ENCODE data around the gene TNNC1. TPM values are rescaled to one million over a fixed set of nuclear protein-coding genes. Genes with fewer than 3 reads are reported as not detected.

Gene TNNC1
- total RNA-seq, 1 experiment from 2014 or later = not detected

DNA sequence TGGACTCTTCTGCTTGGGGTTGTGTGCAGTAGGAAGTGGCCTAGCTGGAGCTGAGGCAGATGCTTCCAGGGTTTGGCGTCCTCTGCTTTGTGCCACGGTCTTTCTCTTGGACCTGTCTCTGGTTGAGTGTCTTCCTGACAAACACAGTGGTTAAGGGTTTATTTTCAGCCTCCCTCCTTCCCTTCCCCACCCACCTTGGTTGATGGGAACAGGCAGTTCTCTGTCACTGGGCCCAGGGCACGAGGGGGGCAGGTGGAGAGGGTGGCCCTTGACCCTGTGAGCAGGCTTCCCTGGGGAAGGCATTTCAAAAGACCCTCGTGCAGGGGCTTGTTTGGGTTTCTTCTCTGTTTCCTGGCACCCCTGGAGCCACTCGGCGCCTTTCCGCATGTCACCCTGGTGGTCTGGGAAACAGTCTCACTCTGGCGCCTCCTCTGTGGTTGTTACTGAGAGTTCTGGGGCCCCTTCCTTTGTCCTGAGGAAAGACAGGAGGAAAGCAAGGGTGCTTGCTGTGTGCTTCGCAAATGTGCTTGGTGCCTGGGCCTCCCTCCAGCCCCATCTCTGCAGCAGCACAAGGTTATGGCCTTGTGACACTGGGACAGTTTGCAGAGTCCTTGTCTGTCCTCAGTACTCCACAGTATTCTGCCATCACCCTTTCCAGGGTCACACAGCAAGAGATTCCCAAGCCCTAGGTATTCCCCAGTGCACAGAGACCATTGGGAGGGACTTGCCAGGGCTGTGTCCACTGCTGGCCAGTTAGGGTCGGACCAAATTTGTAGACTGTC, 31.0 kb upstream of the TNNC1 start:
- no peak for DNase-seq (ENCODE audit: low read depth)

DNA sequence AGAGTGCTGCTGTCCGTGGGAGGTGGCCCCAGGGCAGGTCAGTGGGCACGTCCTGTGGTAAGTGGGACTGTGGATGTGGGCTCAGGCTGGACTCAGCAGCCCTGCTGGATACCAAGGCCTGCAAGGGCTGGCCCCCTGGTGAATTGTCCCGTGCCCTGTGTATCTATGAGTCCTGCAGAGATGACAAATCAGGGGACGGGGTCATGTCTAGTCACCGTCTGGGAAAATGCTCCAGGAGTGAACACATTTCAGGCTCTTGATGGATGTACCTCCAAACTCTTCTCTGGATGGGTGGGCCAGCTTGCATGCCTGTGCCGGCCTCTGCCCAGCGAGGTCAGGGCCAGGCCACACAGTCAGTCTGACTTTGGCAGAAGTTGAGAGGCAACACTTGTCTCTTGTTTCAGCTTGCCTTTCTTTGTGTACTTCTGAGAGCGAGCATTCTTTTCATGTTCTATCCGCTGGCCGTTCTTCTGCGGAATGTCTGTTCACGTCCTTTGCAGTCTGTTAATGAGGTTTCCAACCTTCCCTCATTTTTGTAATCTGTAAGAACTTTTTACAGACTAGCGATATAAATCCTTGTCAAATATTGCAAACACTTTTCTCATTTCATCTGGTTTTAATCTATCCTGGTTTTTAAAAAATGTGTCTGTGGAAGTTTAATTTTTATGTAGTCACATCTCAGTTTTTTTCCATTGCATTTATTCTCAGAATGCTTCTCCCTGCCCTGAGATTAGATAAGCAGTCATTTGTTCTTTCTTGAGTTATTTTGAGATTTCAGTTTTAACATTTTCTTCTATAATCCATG, 29.9 kb upstream of the TNNC1 start:
- no peak for DNase-seq (ENCODE audit: low read depth)

DNA sequence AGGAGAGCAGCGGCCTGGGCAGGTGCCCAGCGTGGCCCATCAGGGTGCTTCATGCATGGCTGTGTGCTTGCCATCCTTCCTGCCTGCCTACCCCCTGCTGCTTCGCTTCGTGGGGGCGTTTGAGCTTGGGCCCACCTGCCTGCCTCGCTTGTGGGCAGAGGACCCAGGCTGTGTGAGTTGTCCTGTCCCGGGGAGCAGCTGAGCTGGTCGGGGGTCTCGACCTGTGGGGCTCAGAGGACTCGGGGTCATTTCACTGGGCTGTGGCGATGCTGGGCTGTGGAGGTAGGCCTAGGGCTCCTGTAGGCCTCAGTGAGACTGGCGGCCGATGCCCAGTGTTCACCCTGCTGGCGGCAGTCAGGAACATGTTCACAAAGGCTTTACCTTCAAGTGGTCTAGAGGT, 29.2 kb upstream of the TNNC1 start:
- DNase-seq (ENCODE audit: low read depth) = no peak

DNA sequence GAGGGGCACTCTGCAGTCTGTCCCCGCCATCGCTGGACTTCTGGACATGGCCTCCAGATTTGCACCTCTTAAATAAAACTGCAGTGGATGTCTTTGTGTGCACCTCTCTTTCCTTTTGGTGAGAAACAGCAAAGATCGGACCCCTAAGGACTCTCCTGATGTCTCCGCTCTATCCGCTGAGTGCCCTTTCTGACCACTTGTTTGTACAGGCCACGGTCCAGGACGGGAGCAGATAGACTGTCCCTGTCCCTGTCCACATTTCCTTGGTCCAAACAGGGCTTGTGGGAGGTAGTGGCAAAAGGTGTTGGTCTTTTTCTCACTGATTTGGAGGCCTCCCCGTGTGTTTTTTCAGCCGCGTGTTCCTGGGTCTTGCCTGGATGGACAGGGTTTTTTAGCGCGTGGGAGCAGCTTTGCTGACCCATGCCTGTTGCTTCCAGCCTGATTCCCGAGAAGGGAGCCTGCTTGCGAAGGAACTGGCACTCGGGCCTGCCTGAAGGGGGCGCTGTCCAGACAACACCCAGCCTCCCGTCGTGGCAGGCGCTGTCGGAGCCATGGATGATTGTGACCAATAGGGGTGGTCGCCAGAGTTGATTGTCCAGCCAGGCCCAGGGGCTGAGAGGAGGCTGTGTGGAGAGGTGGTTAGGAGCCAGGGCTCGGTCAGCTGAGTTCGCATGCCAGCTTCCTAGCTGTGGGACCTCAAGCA, 28.1 kb upstream of the TNNC1 start:
- no peak for DNase-seq (ENCODE audit: low read depth)

DNA sequence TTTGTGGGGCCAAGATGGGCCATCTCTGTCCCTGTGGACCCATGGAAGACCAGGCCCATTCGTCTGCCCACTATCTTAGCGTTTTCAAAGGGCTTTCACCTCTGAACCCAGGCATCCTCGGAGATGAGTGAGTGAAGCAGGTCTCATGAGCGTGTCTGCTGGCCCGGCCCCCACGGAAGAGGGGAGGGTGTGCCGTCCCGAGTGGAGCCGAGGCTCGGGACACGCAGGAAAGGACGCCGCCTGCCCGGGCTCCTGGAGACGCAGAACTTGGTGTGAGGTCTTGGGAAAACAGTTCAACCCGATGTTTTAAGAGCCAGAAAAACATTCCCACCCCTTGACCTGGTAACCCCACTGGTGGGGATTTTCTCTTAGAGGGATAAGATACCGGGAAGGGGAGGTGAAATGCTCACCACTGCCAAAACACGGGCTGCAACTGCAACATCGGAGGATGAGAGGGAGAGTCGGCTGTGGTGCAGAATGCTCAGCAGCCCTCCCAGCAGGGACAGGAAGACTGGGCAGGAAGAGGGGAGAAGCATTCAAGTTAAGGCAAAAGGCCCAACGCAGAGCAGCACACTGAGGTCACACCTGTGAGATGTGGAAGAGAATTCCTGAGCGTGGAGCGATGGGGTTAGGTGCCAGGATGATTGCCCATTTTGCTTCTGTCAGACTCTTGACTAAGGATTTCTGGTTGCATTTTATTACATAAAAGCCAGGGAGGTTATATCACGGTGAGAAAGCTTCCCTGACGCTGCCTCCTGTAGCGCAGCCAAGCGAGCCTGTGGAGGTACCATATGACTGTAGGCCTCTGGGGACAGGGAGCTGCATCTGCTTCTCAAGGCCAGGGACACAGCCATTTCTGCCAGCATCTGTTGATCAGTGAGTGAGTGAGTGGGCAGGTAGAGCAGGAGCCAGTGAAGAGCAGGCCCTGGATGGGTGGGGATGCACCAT, 27.2 kb upstream of the TNNC1 start:
- DNase-seq (ENCODE audit: low read depth) = no peak

DNA sequence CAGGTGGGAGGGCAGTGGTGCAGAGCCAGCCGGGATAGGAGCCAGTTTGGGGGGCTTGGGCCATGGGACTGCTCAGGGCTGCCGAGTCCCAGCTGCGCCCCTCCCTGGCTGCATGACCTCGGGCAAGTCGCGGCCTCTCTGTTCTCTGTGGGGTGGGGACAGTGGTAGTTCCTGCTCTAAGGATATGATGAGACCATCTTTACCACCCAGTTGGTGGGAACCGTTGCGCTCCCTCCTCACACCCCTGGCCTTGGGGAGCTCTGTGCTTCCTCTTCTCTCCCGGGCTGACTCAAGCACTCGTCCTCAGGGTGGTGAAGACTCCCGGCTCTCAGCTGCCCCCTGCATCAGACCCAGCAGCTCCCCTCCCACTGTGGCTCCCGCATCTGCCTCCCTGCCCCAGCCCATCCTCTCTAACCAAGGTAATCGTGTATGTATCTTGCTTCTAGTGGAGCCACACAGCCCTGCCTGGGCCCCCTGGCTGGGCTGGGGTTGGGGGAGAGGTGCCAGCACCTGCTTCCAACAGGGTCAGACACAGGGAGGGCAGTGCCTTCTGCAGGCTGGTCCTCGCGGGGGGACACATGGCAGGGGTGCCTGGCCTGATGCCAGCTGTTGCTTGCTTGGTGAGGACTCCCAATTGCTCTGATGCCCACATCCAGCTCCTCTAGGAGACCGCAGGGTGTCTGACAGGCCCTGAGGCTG, 26.2 kb upstream of the TNNC1 start:
- no peak for DNase-seq (ENCODE audit: low read depth)

DNA sequence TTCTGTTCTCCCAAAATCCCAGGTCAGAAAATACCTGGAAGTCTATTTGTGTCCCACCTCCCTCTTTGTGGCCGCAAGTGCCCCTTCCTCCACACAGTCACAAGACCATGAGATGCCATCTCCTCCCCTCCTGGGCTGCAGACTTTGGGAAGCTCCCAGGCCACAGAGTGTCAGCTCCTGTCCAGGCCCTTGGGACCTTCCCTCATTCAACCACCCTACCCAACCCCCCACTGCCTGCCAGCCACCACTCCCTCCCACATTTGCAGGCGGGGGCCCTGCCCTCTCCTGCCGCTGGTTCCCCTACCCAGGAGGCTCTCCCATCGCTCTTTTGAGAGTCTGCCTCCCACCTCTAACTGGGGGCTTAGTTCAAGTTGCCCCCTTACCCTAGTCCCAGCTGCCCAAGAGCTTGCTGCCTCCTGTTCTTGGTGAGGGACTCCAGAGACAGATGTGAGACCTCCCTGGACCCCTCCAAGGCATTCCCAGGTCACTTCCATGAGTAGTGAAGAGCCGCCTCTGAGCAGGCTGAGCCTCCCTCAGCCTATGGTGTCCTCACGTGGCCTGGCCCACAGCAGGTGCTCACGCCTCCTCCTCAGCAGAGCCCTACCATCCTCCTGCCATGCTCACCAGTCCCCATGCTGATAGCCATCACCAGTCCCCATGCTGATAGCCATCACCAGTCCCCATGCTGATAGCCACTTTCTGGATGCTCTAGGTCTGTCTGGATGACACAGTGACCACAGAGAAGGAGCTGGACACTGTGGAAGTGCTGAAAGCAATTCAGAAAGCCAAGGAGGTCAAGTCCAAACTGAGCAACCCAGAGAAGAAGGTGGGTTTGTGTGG, 25.4 kb upstream of the TNNC1 start:
- DNase-seq (ENCODE audit: low read depth) = no peak

DNA sequence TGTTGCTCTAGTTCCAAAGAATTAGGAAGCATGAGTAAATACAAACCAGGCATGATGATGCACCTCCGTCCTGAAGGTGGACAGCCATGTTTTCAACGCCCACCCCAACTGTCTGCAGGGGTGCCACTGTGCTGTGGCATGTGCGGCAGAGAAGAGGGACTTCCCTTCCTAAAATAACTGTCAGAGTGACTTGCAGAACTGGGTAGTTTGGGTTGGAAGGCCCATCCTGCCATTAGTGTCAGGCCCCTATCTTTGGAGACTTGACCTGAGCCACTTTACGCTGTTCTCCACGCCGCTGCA, 23.9 kb upstream of the TNNC1 start:
- no peak for DNase-seq (ENCODE audit: low read depth)

DNA sequence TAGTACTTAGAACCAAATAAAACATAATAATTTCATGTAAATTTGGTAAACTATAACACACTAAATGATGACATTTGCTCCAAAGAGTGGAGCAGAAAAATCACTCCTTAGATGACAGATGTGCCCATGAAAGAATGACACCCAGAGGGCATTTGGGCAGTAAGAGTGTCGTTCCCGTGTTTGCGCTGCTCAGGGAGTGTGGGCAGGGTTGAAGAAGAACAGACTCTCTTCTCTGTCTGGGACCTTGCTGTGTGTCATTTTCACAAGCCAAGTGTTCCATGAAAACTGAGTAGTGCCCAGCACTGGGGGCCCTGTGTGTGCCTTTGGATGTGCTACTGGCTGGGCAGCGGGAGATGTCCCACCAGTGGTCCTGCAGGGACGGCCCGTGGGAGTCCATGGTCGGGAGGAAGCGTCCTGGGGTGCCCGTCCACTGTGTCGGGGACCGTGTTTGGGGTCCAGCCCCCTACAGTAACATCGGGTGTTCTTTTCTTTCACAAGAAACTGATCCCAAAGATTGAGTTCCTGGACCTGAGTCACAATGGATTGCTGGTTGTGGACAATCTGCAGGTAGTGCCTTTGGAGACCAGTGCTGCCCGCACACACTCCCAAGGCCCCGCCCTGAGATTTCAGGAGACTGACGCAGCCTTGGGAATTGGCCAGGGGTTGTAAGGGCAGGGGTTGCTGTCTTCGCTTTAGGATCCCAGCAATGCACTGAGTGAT, 23.4 kb upstream of the TNNC1 start:
- DNase-seq (ENCODE audit: low read depth) = no peak

DNA sequence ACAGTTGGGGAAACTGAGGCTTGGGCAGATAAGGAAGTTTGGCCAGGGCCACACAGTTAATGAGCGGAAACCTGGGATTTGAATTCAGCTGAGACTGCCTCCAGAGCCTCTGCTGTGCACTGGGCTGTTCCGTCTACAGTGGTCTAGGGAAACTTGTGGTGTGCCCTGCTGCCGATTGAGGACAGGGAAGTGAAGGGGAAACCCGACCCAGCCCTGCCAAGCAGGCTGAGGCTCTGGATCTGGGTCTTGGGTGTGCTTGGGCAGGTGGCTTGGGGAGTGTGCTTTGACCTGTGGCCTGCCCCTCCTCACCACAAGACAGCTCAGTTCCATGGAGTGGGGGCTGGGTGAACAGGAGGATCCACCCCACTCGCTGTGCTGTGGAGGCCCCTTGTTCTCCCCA, 19.2 kb upstream of the TNNC1 start:
- DNase-seq (ENCODE audit: low read depth) = no peak

DNA sequence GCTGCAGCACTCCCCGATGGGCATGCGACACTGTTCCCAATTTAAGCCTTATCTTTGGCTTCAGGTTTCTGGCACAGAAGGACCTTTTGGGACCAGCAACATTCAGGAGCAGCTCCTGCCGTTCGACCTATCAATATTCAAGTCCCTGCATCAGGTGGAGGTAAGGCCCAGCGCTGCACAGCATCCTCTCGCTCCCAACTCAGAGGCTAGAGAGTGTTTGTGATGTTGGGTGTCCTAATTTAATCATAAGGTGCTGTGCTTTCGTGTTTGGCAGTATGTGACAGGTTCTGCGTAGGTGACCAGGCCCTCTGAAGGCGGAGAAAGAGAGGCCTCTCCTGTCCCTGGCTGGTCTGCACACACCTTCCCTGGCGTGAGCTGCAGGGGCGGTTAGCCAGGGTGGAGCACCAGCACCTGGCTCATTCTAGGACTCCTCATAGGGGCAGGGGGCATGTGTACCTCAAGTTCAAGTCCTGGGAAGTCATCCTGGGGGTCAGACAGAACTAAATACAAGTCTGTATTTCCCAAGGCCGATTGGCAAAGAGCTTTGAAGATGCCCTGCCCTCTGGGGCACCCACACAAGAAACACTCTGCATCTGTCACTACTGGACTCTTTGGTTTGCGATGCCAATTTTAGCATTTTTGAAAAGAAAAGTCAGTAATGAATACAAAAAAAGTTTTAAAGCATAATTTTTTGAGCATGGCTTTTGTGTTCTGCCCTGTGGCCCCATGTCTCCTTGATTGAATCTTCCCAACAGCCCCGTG, 18.6 kb upstream of the TNNC1 start:
- DNase-seq (ENCODE audit: low read depth) = no peak

DNA sequence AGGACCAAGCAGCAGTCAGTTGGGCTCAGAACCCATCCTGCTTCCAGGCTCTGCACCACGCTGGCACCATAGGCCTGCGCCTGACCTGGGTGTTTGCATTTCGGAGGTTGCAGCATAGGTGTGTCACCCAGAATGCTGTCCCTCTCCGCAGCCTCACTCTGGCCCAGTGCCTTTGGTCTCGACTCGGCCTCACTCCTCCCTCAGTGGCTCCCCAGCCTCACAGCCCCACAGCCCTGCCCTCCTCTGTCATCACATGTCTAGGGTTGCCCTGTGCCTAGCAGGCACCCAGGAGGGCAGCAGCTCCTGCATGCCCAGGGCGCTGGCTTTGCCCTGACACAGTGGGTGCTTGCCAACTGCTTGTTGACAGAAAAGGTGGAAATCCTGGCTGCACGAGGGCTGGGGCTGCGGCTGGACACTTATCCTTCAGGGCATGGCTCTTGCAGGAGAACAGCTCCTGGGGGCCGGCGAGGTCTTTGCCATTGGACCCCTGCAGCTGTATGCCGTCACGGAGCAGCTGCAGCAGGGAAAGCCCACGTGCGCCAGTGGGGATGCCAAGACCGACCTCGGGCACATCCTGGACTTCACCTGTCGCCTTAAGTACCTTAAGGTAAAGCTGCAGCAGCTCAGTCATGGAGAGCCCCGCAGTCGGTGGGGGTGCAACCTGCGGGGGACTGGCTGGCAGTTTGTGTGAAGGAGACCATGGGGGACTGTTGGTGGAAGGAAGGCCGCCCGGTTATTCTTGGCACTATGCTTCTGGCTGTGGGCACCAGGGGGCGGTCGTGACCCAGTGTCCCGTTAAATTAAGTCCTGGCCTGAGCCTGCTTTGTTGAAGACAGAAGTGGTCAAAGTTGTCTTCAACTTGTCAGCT, 17.8 kb upstream of the TNNC1 start:
- DNase-seq (ENCODE audit: low read depth) = peak; percentile 18

DNA sequence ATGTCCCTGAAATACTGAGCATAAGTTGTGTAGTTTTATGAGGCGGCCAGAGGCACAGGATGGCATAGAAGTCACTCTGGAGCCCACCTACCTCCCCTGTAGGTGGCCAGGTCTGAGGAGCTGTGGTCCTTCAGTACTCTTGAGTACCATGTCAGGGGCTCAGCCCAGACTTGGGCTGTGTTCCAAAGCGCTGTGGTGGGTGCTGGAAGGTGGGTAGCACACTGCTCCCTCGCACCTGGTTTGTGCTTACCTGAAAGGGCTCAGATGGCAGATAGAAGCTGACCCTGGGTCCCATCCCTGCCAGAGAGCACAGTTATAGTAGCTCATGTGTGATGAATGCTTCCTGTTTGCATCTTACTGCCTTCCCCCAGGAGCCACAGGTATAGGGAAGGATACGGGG, 17.1 kb upstream of the TNNC1 start:
- no peak for DNase-seq (ENCODE audit: low read depth)

DNA sequence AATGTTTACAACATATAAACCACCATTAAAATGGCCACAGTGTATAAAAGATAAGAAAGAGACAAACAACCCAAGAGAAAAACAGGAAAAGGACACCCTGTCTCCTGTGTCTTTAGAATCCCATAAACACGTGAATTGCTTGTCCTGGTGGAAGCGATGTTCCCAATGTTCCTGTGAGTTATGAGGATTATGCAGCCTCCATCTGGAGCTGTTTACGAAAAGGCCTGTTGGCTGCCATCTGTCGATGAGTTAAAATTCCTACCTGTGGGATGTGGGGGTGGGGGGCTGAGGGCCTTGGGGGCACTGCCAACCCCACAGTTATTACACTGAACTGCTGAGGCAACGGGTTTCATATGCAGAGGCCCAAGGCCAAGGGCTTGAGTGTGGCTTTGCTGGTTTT, 15.2 kb upstream of the TNNC1 start:
- DNase-seq (ENCODE audit: low read depth) = no peak

DNA sequence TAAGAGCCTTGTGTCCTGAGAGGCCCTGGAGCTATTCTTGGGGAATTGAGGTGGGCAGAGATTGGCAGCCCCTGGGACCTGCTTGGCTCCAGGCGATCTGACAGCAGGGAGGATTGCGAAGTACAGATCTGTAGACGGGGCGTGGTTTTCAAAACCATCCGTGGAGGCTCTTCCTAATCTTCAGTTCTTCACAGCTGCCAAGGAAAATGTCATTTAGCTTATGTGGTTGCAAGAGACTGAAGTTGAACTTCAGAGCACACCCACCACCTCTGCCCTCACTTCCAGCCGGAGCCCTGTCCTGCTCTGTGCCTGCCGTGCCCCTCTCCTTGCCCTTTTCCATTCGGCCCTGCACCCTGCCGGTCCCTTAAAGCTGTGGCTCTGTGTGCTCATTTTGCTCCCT, 14.5 kb upstream of the TNNC1 start:
- DNase-seq (ENCODE audit: low read depth) = no peak

DNA sequence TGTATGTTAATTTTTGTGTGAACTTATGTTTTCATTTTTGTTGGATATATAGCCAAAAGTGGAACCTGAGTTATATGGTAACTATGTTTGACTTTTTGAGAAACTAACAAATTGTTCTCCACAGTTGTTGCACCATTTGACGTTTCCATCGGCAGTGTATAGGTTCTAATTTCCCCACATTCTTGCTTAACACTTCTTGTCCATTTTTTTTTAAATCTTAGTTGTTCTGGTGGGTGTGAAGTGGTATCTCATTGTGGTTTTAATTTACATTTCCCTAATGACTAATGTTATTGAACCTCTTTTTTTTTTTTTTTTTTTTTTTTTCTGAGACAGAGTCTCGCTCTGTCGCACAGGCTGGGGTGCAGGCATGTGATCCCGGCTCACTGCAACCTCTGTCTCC, 9.6 kb upstream of the TNNC1 start:
- no peak for DNase-seq (ENCODE audit: low read depth)

DNA sequence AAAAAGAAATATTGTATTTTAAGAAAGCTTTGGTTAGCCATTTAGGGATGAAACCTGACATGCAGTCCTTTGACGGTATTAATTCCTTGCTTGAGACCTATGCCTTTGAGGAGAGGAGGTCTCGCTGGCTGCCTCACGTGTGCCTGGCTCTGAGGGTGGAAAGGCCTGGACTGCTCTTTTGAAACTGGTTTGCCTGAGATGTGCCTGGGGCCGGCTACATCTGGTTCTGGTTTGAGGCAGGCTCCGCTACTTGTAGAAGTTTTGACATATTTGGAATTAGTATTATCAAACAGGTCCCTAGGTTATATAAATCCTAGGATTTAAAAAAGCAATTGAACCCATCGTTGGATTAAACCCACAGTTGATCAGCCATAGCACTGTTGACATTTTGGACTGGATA, 8.0 kb upstream of the TNNC1 start:
- no peak for DNase-seq (ENCODE audit: low read depth)

All from M059J (cell line).